Measurements from ENCODE around the gene AP1S2. TPM values are rescaled to one million over a fixed set of nuclear protein-coding genes. Genes with fewer than 3 reads are reported as not detected.

AP1S2 gene
- total RNA-seq, 1 experiment from 2014 or later = 367 TPM

DNA sequence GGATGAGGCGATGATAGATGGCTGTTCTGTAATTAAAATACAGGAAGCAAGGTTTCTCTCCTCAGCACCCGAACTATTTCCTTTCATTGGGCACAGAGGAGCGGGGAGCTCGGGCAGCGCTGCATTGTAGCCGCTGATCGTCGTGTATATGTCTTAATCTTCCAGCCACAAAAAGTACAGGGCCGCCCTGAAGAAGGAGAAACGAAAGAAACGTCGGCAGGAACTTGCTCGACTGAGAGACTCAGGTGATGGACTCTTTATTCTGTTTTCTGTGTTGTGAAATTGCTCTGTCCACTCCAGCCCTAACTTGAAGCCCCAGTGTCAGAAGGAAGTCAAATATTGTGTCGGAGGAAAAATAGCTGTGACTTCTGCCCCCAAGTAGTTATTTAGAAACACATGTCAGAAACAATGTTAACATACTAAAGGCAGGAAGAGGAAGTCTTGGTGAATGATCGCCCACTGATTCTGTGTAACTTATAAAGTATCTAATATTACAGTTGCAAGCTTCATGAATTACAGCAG, 63.8 kb downstream of the AP1S2 start:
- Histone ChIP-seq H3K18ac (ENCODE audit: insufficient read length, low read depth, low read length) (no peak overlapping the region), H2BK120ac (ENCODE audit: low read depth, low read length, poor library complexity, severe bottlenecking) (no peak overlapping the region), H3K79me1 (ENCODE audit: insufficient read depth, low read depth, low read length, poor library complexity, severe bottlenecking) (no peaks in the 10 kb centered on the region), H3K14ac (ENCODE audit: insufficient read depth, low read length) (peak overlapping the region; percentile 87; the same call in 1 of the 2 replicates), H3K23me2 (ENCODE audit: insufficient read length, low read depth, low read length, poor library complexity, severe bottlenecking) (peaks cover 14% of the 10 kb centered on the region), H2BK5ac (ENCODE audit: insufficient read length, low read length) (no peak overlapping the region), H3K4ac (ENCODE audit: low read depth, low read length) (no peak overlapping the region), H2AFZ (ENCODE audit: low read length) (no peak overlapping the region), H4K8ac (replicated peaks; ENCODE audit: insufficient read length, low read depth, low read length) (no peak overlapping the region), H3K27me3 (ENCODE audit: insufficient read depth, low read length) (no peaks in the 10 kb centered on the region), H3K9ac (ENCODE audit: extremely low read depth, insufficient read length, low read length) (peak overlapping the region; percentile 85), H4K5ac (ENCODE audit: insufficient read length, low read depth, low read length) (no peak overlapping the region), H2BK20ac (ENCODE audit: low read depth, low read length, poor library complexity, severe bottlenecking) (no peak overlapping the region), H3T11ph (ENCODE audit: low read length) (no peak overlapping the region), H2AK5ac (ENCODE audit: insufficient read length, low read length) (no peak overlapping the region), H2BK15ac (ENCODE audit: low read depth, low read length) (no peak overlapping the region), H4K91ac (ENCODE audit: insufficient read length, low read depth, low read length) (no peak overlapping the region), H3K9me3 (ENCODE audit: control insufficient read depth, low read depth, low read length) (no peaks in the 10 kb centered on the region), H3K4me2 (ENCODE audit: insufficient read depth, insufficient read length, low read length) (peak overlapping the region; percentile 89), H3K79me2 (ENCODE audit: insufficient read depth, low read length) (no peaks in the 10 kb centered on the region), H2BK12ac (ENCODE audit: insufficient read length, low read depth, low read length) (no peak overlapping the region), H3K27ac (ENCODE audit: insufficient read length, low read depth, low read length) (peak overlapping the region; percentile 37), H3K4me1 (ENCODE audit: insufficient read depth, low read length) (no peaks in the 10 kb centered on the region), H4K20me1 (ENCODE audit: control insufficient read depth, insufficient read depth, insufficient read length) (no peaks in the 10 kb centered on the region), H3K23ac (ENCODE audit: insufficient read length, low read depth, low read length) (no peak overlapping the region), H3K56ac (ENCODE audit: insufficient read length, low read depth, low read length) (no peak overlapping the region)
- no peak overlapping the region for H3K4me3 Mint-ChIP-seq
- no peaks in the 10 kb centered on the region for H3K9me3 Mint-ChIP-seq
- H3K36me3 Mint-ChIP-seq (ENCODE audit: insufficient read depth in 1 of 3, low read depth in 3 of 3) = peaks cover 3 to 22% (median 17%) of the 10 kb centered on the region in 3 experiments; a peak in 6 of 7 replicates
- H3K27ac Mint-ChIP-seq = no peak overlapping the region
- no peaks in the 10 kb centered on the region for H3K27me3 Mint-ChIP-seq (ENCODE audit: low read depth)
- no peak for DNase-seq
- TF ChIP-seq CTCF (conservative IDR thresholded peaks at IDR 0.05) = no peak
- WGBS (ENCODE audit: extremely low coverage, insufficient read length, low lambda C conversion rate) = no CpG with 5 or more reads among the region's 15 CpGs
- peaks cover 8 to 9% of the 10 kb centered on the region in 2 experiments for H3K4me1 Mint-ChIP-seq
